ENCODE measurements around the gene PSMB9. TPM values are rescaled to one million over a fixed set of nuclear protein-coding genes. Genes with fewer than 3 reads are reported as not detected.
A peak's percentile ranks its signal among the peaks of the same experiment; 100 is the strongest.

The PSMB9 gene
- total and polyA plus RNA-seq, 4 donors: 14.4 to 183 (median 61.9) TPM

DNA sequence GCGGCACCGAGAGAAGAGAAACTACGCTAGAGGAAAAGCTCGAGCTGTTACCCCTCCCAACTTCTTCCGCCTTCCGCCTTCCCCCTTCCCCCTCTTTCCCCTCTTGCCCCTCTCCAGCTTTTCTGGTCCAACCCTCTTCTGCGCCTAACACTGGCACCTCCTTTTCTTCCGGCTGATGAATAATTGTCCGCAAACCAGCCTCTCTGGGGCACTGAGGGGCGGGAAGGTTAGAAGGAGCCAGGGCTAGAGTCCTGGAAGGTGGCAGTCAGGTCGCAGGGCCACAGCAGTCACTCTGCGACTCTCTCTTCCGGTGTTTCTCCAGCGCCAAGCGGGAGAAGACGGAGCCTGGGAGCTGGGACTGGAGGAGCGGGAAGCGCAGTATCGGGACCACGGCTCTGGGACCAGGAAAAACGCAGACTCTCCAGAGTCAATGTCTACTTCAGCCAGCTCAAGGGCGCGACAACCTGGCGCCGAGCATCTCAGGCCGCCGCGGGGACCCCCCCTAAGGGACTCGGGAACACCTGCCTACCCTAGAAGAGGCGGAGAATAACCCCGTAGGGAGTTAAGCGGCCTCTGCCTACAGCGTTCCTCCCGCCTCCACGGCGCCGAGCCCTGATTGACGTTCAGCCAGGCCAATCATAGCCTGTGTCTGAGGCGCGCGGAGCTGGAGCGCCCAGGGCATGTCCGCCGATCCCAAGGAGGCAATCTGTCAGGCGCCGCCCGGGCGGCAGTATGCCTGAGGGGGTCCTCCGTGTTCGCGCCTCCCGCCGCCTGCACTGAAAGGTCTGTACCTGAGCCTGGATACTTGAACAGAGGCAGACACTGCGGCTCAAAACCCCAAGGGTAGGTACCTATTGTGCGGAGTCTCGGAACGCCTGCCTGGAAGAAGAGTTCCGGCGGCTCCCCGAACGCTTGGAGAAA, 40.4 kb downstream of the PSMB9 start:
- H3K4me1 ChIP-seq (ENCODE audit: control insufficient read depth in 5 of 5, insufficient read depth in 5 of 5, low read length in 5 of 5): peaks cover 0 to 18% (median 5%) of the 10 kb centered on the region in 5 donors
- peaks cover 0 to 3% (median 0%) of the 10 kb centered on the region in 3 donors for H3K27me3 ChIP-seq (ENCODE audit: control insufficient read depth in 3 of 3, insufficient read depth in 3 of 3, low read length in 2 of 3)
- H3K4me3 ChIP-seq: peak overlapping the region; percentile 72
- H3K27ac ChIP-seq (ENCODE audit: low read depth in 1 of 2, low read length in 1 of 2): peak overlapping the region; percentile 74 to 80
- DNase-seq (peak; percentile 96 to 98 (median 97)), ATAC-seq (ENCODE audit: insufficient read depth, low FRiP score) (peak; percentile 100)
- H3K9me3 ChIP-seq (ENCODE audit: control insufficient read depth in 4 of 4, insufficient read depth in 3 of 4, low read length in 3 of 4): no peaks in the 10 kb centered on the region
- no peaks in the 10 kb centered on the region for H3K36me3 ChIP-seq (ENCODE audit: control insufficient read depth in 4 of 4, insufficient read depth in 4 of 4, low read length in 4 of 4)
- TF ChIP-seq, protein P1, sequence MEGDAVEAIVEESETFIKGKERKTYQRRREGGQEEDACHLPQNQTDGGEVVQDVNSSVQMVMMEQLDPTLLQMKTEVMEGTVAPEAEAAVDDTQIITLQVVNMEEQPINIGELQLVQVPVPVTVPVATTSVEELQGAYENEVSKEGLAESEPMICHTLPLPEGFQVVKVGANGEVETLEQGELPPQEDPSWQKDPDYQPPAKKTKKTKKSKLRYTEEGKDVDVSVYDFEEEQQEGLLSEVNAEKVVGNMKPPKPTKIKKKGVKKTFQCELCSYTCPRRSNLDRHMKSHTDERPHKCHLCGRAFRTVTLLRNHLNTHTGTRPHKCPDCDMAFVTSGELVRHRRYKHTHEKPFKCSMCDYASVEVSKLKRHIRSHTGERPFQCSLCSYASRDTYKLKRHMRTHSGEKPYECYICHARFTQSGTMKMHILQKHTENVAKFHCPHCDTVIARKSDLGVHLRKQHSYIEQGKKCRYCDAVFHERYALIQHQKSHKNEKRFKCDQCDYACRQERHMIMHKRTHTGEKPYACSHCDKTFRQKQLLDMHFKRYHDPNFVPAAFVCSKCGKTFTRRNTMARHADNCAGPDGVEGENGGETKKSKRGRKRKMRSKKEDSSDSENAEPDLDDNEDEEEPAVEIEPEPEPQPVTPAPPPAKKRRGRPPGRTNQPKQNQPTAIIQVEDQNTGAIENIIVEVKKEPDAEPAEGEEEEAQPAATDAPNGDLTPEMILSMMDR (IDR thresholded peaks at IDR 0.05; ENCODE audit: control extremely low read depth, extremely low read depth): peak; percentile 7
- H3K9ac ChIP-seq (ENCODE audit: insufficient read depth in 1 of 2, low read length in 2 of 2): peak overlapping the region; percentile 74 to 86
- WGBS, 2 donors: 0 to 1% methylated on average over 61 of the region's 61 CpGs

DNA sequence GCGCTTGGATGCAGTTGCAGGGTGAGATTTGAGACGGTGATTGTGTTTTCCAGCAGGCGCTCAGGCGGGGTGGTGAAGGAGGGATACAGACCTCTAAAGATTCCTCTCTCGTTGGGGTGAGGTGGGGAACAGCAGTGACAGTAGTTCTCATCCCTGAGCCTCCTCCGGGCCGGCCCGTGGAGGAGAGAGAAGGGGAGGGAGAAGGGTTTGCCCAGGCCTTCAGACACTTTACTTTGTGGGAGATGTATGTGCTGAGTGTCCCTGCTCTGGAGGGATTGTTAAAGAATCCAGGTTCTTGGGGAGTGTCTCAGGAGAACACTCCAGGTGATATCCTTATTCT, 41.0 kb downstream of the PSMB9 start:
- Histone ChIP-seq H3K9me3 (ENCODE audit: control insufficient read depth in 4 of 4, insufficient read depth in 3 of 4, low read length in 3 of 4) (no peaks in the 10 kb centered on the region), H3K4me1 (ENCODE audit: control insufficient read depth in 5 of 5, insufficient read depth in 5 of 5, low read length in 5 of 5) (peaks cover 0 to 18% (median 5%) of the 10 kb centered on the region in 5 donors), H3K27ac (ENCODE audit: low read depth in 1 of 2, low read length in 1 of 2) (peak overlapping the region; percentile 74 to 80), H3K27me3 (ENCODE audit: control insufficient read depth in 3 of 3, insufficient read depth in 3 of 3, low read length in 2 of 3) (peaks cover 0 to 2% (median 0%) of the 10 kb centered on the region in 3 donors), H3K9ac (ENCODE audit: insufficient read depth in 1 of 2, low read length in 2 of 2) (peak overlapping the region; percentile 46 to 71), H3K36me3 (ENCODE audit: control insufficient read depth in 4 of 4, insufficient read depth in 4 of 4, low read length in 4 of 4) (no peaks in the 10 kb centered on the region), H3K4me3 (peak overlapping the region; percentile 72)
- DNase-seq: no peak
- TF ChIP-seq, protein P1 (IDR thresholded peaks at IDR 0.05; ENCODE audit: control extremely low read depth, extremely low read depth): no peak
- 0% methylated on average over 8 of the region's 8 CpGs for WGBS, 2 donors
- ATAC-seq (ENCODE audit: insufficient read depth, low FRiP score): peak; percentile 7

DNA sequence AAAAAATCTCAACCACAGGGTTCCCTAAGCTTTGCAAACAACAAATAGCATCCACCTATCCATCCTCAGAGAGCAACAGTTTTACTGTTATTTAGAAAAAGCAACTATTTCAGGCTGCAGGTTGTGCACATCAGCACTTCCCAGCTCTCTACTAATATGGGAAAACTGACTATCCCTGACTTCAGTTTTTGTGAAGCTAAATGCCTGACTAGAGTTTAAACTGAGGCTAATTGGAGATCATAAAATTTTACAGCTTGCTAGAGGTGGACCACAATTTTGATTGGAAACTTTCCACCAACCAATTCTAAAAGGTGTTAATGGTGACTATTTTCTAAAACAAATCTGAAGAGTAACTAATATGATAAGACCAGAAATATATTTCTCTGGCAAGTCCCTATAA, 50.0 kb downstream of the PSMB9 start:
- no peaks in the 10 kb centered on the region for H3K27me3 ChIP-seq (ENCODE audit: control insufficient read depth in 3 of 3, insufficient read depth in 3 of 3, low read length in 2 of 3)
- no peaks in the 10 kb centered on the region for H3K9me3 ChIP-seq (ENCODE audit: control insufficient read depth in 4 of 4, insufficient read depth in 3 of 4, low read length in 3 of 4)
- no peak for DNase-seq
- TF ChIP-seq, protein P1 (IDR thresholded peaks at IDR 0.05; ENCODE audit: control extremely low read depth, extremely low read depth): no peak
- peaks cover 0 to 6% (median 0%) of the 10 kb centered on the region in 4 donors for H3K36me3 ChIP-seq (ENCODE audit: control insufficient read depth in 4 of 4, insufficient read depth in 4 of 4, low read length in 4 of 4)
- no peak overlapping the region for H3K27ac ChIP-seq (ENCODE audit: low read depth in 1 of 2, low read length in 1 of 2)
- H3K9ac ChIP-seq (ENCODE audit: insufficient read depth in 1 of 2, low read length in 2 of 2): no peak overlapping the region
- no peak for ATAC-seq (ENCODE audit: insufficient read depth, low FRiP score)
- H3K4me3 ChIP-seq: no peak overlapping the region
- no peaks in the 10 kb centered on the region for H3K4me1 ChIP-seq (ENCODE audit: control insufficient read depth in 5 of 5, insufficient read depth in 5 of 5, low read length in 5 of 5)

Data from lung (tissue), 12 donors.